Activated CD8-positive, alpha-beta T cell treated with anti-CD3 and anti-CD28 coated beads for 36 hours (primary cell): ENCODE measurements around the gene FAM83B. TPM values are rescaled to one million over a fixed set of nuclear protein-coding genes. Genes with fewer than 3 reads are reported as not detected.

Experiments used
- ATAC-seq: fragments of 200-7000 bp; cut with Tn5 transposase; one replicate; pipeline ENCODE4 v1.10.0; 2021; ENCODE audit warnings: mild to moderate bottlenecking, moderate library complexity
- CTCF ChIA-PET: fragments of 350-600 bp; sonication (Branson Sonifier 250); formaldehyde crosslinking; loops from one replicate; lab custom pipeline; 2021; ENCODE audit warnings: antibody characterized with exemption; lab: Charles Lee
- POLR2A ChIA-PET: fragments of 350-600 bp; sonication (Branson Sonifier 250); formaldehyde crosslinking; loops from one replicate; lab custom pipeline; 2021; ENCODE audit warnings: antibody characterized with exemption; lab: Charles Lee
- DNase-seq: peaks from one replicate; pipeline ENCODE4 v3.0.0-alpha.2; 2020
- H3K27ac Mint-ChIP-seq: one replicate; pipeline ENCODE4 v1.8.0; 2021; ENCODE audit warnings: mild to moderate bottlenecking, mixed read lengths
- H3K27me3 Mint-ChIP-seq: one replicate; pipeline ENCODE4 v1.8.0; 2021; ENCODE audit warnings: mixed read lengths
- H3K36me3 Mint-ChIP-seq: one replicate; pipeline ENCODE4 v1.8.0; 2021; ENCODE audit warnings: low read depth, mixed read lengths
- H3K4me1 Mint-ChIP-seq: one replicate; pipeline ENCODE4 v1.8.0; 2021; ENCODE audit warnings: low read depth, mixed read lengths
- H3K4me3 Mint-ChIP-seq: one replicate; pipeline ENCODE4 v1.8.0; 2021; ENCODE audit warnings: mild to moderate bottlenecking, moderate library complexity, mixed read lengths
- H3K9me3 Mint-ChIP-seq: one replicate; pipeline ENCODE4 v1.8.0; 2021; ENCODE audit warnings: mixed read lengths
- intact Hi-C: fragments of 100-400 bp; cut with micrococcal nuclease; formaldehyde crosslinking; loops from one replicate; pipeline ENCODE4 v1.10.0; 2022
- total RNA-seq, 2 experiments: library from RNA; stranded (reverse); gene quantifications; one replicate each; pipeline ENCODE4 v1.2.3, GENCODE V29; 2021
- TF ChIP-seq, protein P1 (sequence below): fragments of 200-600 bp; IDR thresholded peaks from one replicate; pipeline ENCODE4 v1.8.0; 2022; ENCODE audit warnings: antibody characterized with exemption, mild to moderate bottlenecking

FAM83B gene
- total RNA-seq, 2 experiments from 2014 or later, result not detected

DNA sequence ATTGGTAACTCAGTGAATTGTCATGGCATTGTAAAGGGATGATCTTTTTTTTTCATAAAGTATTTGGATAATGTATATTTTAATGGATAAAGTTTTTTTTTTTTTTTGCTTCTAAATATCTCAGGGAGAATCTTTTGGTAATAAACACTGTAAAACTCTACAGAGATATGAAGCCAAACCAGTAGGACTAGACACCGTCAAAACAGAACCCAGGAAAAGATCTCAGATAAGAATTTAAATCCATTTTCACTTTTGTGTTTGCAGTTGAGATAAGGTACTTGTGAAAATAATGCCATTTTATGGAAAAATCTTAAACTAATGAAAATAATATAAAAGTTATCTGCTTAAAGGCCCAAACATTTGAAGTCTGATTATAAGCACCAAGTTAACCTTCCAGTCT, 27.0 kb downstream of the FAM83B start:
- H3K27me3 Mint-ChIP-seq, result no peaks in the 10 kb centered on the region
- H3K36me3 Mint-ChIP-seq, result no peaks in the 10 kb centered on the region
- no peaks in the 10 kb centered on the region for H3K9me3 Mint-ChIP-seq
- H3K4me3 Mint-ChIP-seq, result no peak overlapping the region
- TF ChIP-seq, protein P1, sequence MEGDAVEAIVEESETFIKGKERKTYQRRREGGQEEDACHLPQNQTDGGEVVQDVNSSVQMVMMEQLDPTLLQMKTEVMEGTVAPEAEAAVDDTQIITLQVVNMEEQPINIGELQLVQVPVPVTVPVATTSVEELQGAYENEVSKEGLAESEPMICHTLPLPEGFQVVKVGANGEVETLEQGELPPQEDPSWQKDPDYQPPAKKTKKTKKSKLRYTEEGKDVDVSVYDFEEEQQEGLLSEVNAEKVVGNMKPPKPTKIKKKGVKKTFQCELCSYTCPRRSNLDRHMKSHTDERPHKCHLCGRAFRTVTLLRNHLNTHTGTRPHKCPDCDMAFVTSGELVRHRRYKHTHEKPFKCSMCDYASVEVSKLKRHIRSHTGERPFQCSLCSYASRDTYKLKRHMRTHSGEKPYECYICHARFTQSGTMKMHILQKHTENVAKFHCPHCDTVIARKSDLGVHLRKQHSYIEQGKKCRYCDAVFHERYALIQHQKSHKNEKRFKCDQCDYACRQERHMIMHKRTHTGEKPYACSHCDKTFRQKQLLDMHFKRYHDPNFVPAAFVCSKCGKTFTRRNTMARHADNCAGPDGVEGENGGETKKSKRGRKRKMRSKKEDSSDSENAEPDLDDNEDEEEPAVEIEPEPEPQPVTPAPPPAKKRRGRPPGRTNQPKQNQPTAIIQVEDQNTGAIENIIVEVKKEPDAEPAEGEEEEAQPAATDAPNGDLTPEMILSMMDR, result no peak
- no peak for ATAC-seq
- no peak for DNase-seq
- H3K4me1 Mint-ChIP-seq, result no peaks in the 10 kb centered on the region
- ChIA-PET POLR2A (no interaction called here), CTCF (interaction anchor here (0.6 kb wide), 1 partner anchor 24 kb away, joined by 3 read pairs; no protein-coding TSS in a partner anchor)
- intact Hi-C loops, result no loop called here
- H3K27ac Mint-ChIP-seq, result no peak overlapping the region

DNA sequence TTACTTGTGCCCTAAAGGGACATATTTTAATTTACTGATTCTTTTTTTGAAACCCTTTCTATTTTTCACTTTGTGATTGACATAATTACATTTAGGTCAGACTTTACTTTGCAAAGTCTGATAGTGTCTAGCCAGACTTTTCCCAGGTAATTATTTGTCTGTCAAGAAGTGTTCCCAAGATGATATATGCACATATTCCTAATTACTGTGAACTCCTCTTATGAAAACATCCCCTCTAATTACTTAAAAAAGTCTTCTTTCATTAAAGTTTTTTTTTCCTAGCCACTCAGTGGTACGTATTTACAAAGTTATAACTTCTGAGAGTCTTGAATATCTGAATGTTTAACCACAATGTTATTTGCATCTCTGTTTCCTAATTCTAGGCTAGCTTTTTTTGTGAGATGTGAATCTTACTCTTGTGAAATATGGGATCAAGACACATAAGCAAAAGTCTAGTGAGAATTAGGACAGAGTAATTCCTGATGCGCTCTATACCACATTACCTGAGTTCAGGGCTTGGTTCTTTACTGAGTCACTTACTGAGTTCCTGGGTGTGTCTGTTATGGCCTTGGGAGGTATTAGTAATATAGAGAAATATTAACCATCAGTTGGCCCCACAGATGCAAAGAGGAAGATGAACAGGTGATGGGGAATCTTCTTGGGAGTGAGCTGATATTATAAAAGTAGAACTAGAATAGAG, 27.9 kb downstream of the FAM83B start:
- H3K4me3 Mint-ChIP-seq, result no peak overlapping the region
- H3K36me3 Mint-ChIP-seq, result no peaks in the 10 kb centered on the region
- ChIA-PET CTCF (no interaction called here), POLR2A (no interaction called here)
- intact Hi-C loops, result no loop called here
- TF ChIP-seq, protein P1, result no peak
- H3K27ac Mint-ChIP-seq, result no peak overlapping the region
- H3K27me3 Mint-ChIP-seq, result no peaks in the 10 kb centered on the region
- ATAC-seq, result no peak
- DNase-seq, result no peak
- H3K9me3 Mint-ChIP-seq, result no peaks in the 10 kb centered on the region
- no peaks in the 10 kb centered on the region for H3K4me1 Mint-ChIP-seq

DNA sequence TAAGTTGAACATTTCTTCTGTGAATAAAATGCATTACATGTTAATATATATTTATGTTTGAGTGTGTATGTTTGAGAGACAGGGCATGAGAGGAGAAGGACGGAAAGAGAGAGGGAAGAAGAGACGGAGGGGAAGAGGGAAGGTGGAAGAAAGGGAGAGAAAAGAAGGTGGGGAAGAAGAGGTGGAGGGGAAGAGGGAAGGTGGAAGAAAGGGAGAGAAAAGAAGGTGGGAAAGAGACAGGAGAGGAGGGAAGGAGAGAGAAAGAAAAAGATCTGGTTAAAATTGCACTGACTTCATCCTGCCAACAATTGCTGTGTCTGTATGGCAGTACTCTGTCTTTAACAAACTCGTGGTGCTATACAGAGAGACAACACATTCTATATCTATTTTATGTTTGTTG, 29.0 kb downstream of the FAM83B start:
- Mint-ChIP-seq H3K4me1 (no peaks in the 10 kb centered on the region), H3K4me3 (no peak overlapping the region), H3K36me3 (no peaks in the 10 kb centered on the region), H3K27me3 (no peaks in the 10 kb centered on the region), H3K9me3 (no peaks in the 10 kb centered on the region), H3K27ac (no peak overlapping the region)
- intact Hi-C loops, result no loop called here
- POLR2A ChIA-PET, result no interaction called here
- DNase-seq (no peak), ATAC-seq (no peak)
- TF ChIP-seq, protein P1, result no peak
- CTCF ChIA-PET, result no interaction called here

DNA sequence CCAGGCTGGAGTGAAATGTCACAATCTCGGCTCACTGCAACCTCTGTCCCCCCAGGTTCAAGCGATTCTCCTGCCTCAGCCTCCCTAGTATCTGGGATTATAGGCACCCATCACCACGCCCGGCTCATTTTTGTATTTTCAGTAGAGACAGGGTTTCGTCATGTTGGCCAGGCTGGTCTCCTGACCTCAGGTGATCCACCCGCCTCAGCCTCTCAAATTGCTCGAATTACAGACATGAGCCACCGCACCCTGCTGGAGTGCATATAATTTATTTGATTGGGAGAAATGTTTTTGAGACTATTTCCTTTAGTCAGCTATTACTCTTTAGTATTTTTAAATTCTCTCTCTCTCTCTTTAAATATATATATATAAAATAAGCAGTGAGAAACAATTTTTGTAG, 29.8 kb downstream of the FAM83B start:
- no peaks in the 10 kb centered on the region for H3K9me3 Mint-ChIP-seq
- DNase-seq (no peak), ATAC-seq (no peak)
- no peaks in the 10 kb centered on the region for H3K4me1 Mint-ChIP-seq
- intact Hi-C loops, result no loop called here
- no peak overlapping the region for H3K4me3 Mint-ChIP-seq
- ChIA-PET CTCF (no interaction called here), POLR2A (no interaction called here)
- no peaks in the 10 kb centered on the region for H3K27me3 Mint-ChIP-seq
- no peak overlapping the region for H3K27ac Mint-ChIP-seq
- TF ChIP-seq, protein P1, result no peak
- H3K36me3 Mint-ChIP-seq, result no peaks in the 10 kb centered on the region

DNA sequence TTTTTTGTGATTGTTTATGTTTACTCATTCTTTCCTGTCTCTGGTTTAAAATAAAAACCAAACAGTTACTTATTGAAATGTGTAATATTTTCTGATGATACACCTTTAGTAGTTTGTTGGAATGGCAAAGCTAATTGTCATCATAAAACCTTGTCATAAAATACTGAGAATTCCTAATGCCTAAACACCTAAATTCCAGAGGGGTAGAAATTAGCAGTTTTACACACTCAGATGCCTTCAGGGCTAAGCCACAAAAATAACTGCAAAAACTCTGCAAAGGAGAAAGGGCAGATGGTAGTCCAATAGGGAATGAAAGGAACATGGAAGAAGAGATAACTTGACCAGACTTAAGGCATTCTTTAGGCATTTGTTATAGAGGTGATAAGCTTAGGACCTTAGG, 30.3 kb downstream of the FAM83B start:
- ChIA-PET POLR2A (no interaction called here), CTCF (no interaction called here)
- no peak overlapping the region for H3K4me3 Mint-ChIP-seq
- TF ChIP-seq, protein P1, result no peak
- no peak for ATAC-seq
- H3K9me3 Mint-ChIP-seq, result no peaks in the 10 kb centered on the region
- no peaks in the 10 kb centered on the region for H3K36me3 Mint-ChIP-seq
- H3K27ac Mint-ChIP-seq, result no peak overlapping the region
- H3K27me3 Mint-ChIP-seq, result no peaks in the 10 kb centered on the region
- intact Hi-C loops, result no loop called here
- H3K4me1 Mint-ChIP-seq, result no peaks in the 10 kb centered on the region
- DNase-seq, result no peak
